IPS-18c (cell line): ENCODE measurements around the gene MVP.

Source experiments
- H3K4me3 ChIP-seq: 2 replicates; pipeline ENCODE4 v1.7.0; 2013; ENCODE audit warnings: low read depth, mild to moderate bottlenecking, low read length, moderate library complexity; ENCODE audit not compliant: insufficient read depth
- H3K9me3 ChIP-seq: one replicate; pipeline ENCODE4 v1.6.1; 2013; ENCODE audit warnings: mild to moderate bottlenecking, low read length, moderate library complexity; ENCODE audit not compliant: control insufficient read depth, insufficient read depth

MVP gene

GRCh38 chr16:29811896-29812665 lies 8.2 kb upstream of the MVP start, which contains the start of gene PRRT2:
PRRT2 (plus strand) TSS chr16:29812193; CDS start chr16:29813055, 862 bp downstream.
- Histone ChIP-seq H3K9me3 (no peaks in the 10 kb centered on the region), H3K4me3 (peak within 1 kb of the TSS; percentile 88)

- no peaks in the 10 kb centered on the region for H3K9me3 ChIP-seq
- peak overlapping the region; percentile 88 for H3K4me3 ChIP-seq
These were observed 7.3 kb upstream of the MVP start for GRCh38 chr16:29812754-29813643.

GRCh38 chr16:29813644-29814562 lies 6.4 kb upstream of the MVP start:
- Histone ChIP-seq H3K4me3 (peak overlapping the region; percentile 69; the same call in 1 of the 2 replicates), H3K9me3 (no peaks in the 10 kb centered on the region)

GRCh38 chr16:29814592-29814991 lies 5.7 kb upstream of the MVP start:
- peak overlapping the region; percentile 69 for H3K4me3 ChIP-seq
- H3K9me3 ChIP-seq, result no peaks in the 10 kb centered on the region

- H3K9me3 ChIP-seq, result no peaks in the 10 kb centered on the region
These were observed 5.1 kb upstream of the MVP start for GRCh38 chr16:29815032-29815721.

GRCh38 chr16:29815793-29816693 lies 4.2 kb upstream of the MVP start, which contains the start of gene PAGR1:
PAGR1 (plus strand) TSS chr16:29816152; CDS start chr16:29816526, 374 bp downstream.
- Histone ChIP-seq H3K9me3 (no peaks in the 10 kb centered on the region), H3K4me3 (peak within 1 kb of the TSS; percentile 99)

More at GRCh38 chr16:29815032-29815721, 5.1 kb upstream of the MVP start:
- peak overlapping the region; percentile 69 for H3K4me3 ChIP-seq

GRCh38 chr16:29816694-29817441 lies 3.4 kb upstream of the MVP start:
- Histone ChIP-seq H3K4me3 (peak overlapping the region; percentile 99), H3K9me3 (no peaks in the 10 kb centered on the region)

- Histone ChIP-seq H3K9me3 (no peaks in the 10 kb centered on the region), H3K4me3 (no peak overlapping the region)
These were observed 2.2 kb upstream of the MVP start for GRCh38 chr16:29818082-29818481.

GRCh38 chr16:29819506-29819905 lies 756 bp upstream of the MVP start:
- no peaks in the 10 kb centered on the region for H3K9me3 ChIP-seq
- H3K4me3 ChIP-seq, result no peak overlapping the region

GRCh38 chr16:29820730-29821642 lies 724 bp downstream of the MVP start:
- no peaks in the 10 kb centered on the region for H3K9me3 ChIP-seq
- H3K4me3 ChIP-seq, result no peak overlapping the region

- Histone ChIP-seq H3K9me3 (no peaks in the 10 kb centered on the region), H3K4me3 (no peak overlapping the region)
These were observed 1.4 kb downstream of the MVP start for GRCh38 chr16:29821643-29822115.

- no peaks in the 10 kb centered on the region for H3K9me3 ChIP-seq
- no peak overlapping the region for H3K4me3 ChIP-seq
These were observed 4.4 kb downstream of the MVP start for GRCh38 chr16:29824589-29825144.

- H3K9me3 ChIP-seq, result no peaks in the 10 kb centered on the region
These were observed 5.1 kb downstream of the MVP start for GRCh38 chr16:29825145-29826044.

More at GRCh38 chr16:29825145-29826044, 5.1 kb downstream of the MVP start:
- H3K4me3 ChIP-seq, result no peak overlapping the region
